ENCODE data around the gene MAGEA2B. TPM values are rescaled to one million over a fixed set of nuclear protein-coding genes. Genes with fewer than 3 reads are reported as not detected.
"Not testable (repeated sequence)": the region's sequence is repeated elsewhere in the genome, so short reads cannot be mapped to it uniquely, and the experiment has no call there.

Gene MAGEA2B
- total RNA-seq, 4 donors from 2014 or later = not detected

DNA sequence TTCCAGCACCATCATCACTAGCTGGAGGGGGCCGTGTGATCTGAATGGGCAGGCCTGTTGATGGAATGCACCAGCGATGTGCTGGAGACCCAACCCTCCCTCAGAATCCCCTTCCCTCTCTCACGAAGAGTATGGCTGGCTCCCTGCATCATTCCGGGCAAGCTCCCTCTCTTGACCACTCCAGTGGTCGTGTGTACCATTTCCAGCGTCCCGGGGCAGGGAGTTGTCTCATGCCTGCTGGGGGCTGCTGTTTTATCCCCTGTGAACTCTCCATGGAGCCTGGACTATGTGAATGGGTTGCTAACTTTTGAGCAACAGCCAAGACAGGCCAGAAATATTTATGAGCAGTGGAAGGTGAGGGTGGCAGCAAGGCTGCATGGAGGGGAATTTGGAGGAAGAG is 11.0 kb downstream of the MAGEA2B start:
- Histone ChIP-seq H3K4me3 (replicated peaks in 1 of 3) (no peak overlapping the region), H3K36me3 (no peaks in the 10 kb centered on the region), H3K27me3 (no peaks in the 10 kb centered on the region), H3K27ac (no peak overlapping the region), H3K9me3 (no peaks in the 10 kb centered on the region), H3K4me1 (no peaks in the 10 kb centered on the region)
- intact Hi-C loops (cut with DNase I) = no loop called here
- no peak for DNase-seq
- TF ChIP-seq CTCF (IDR thresholded peaks at IDR 0.05) (no peak), POLR2A (IDR thresholded peaks at IDR 0.05) (no peak)
- 67 to 73% methylated on average over 3 to 7 of the region's 7 CpGs for WGBS, 2 donors

DNA sequence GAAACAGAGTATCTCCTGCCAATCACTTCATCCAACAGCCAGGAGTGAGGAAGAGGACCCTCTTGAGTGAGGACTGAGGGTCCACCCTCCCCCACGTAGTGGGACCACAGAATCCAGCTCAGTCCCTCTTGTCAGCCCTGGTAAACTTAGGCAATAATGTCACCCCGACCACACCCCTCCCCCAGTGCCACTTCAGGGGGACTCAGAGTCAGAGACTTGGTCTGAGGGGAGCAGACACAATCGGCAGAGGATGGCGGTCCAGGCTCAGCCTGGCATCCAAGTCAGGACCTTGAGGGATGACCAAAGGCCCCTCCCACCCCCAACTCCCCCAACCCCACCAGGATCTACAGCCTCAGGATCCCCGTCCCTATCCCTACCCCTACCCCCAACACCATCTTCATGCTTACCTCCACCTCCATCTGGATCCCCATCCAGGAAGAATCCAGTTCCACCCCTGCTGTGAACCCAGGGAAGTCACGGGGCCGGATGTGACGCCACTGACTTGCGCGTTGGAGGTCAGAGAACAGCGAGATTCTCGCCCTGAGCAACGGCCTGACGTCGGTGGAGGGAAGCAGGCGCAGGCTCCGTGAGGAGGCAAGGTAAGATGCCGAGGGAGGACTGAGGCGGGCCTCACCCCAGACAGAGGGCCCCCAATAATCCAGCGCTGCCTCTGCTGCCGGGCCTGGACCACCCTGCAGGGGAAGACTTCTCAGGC is 19.0 kb downstream of the MAGEA2B start, which contains the start of the genes CSAG1 and MAGEA12:
Gene CSAG1, minus strand, starts transcription at position 461 of the 715 bp plus-strand sequence. CDS start 1,261 bp downstream, outside the sequence.
Gene MAGEA12, plus strand, starts transcription at position 497 of the 715 bp plus-strand sequence. CDS start 2,405 bp downstream, outside the sequence.
- Histone ChIP-seq H3K27ac (no peak within 1 kb of the TSS), H3K4me3 (replicated peaks in 1 of 3) (no peak within 1 kb of the TSS), H3K4me1 (no peaks in the 10 kb centered on the region), H3K27me3 (no peaks in the 10 kb centered on the region), H3K36me3 (no peaks in the 10 kb centered on the region), H3K9me3 (no peaks in the 10 kb centered on the region)
- intact Hi-C loops (cut with DNase I) = no loop called here
- TF ChIP-seq CTCF (IDR thresholded peaks at IDR 0.05) (no peak), POLR2A (IDR thresholded peaks at IDR 0.05) (no peak)
- whole genome bisulfite sequencing, 2 donors = 89 to 98% methylated on average over 8 of the region's 21 CpGs
- DNase-seq = no peak

GRCh38 chrX:152734143-152734858 is 19.9 kb downstream of the MAGEA2B start:
- DNase-seq; intact Hi-C loops (cut with DNase I); H3K36me3 ChIP-seq; H3K27me3 ChIP-seq; H3K27ac ChIP-seq; H3K9me3 ChIP-seq; H3K4me1 ChIP-seq; H3K4me3 ChIP-seq (replicated peaks in 1 of 3): not testable (repeated sequence)
- 98 to 100% methylated on average over 2 to 8 of the region's 22 CpGs for WGBS, 2 donors

DNA sequence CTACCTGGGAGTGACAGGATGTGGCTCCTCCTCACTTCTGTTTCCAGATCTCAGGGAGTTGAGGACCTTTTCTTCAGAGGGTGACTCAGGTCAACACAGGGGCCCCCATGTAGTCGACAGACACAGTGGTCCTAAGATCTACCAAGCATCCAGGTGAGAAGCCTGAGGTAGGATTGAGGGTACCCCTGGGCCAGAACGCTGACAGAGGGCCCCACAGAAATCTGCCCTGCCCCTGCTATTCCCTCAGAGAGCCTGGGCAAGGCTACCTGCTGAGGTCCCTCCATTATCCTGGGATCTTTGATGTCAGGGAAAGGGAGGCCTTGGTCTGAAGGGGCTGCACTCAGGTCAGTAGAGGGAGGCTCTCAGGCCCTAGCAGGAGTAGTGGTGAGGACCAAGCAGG is 20.7 kb downstream of the MAGEA2B start:
- no CpG with 5 or more reads among the region's 2 CpGs for WGBS, 2 donors
- intact Hi-C loops (cut with DNase I) = no loop called here
- no peak for TF ChIP-seq POLR2A (IDR thresholded peaks at IDR 0.05)
- no peak for TF ChIP-seq CTCF (IDR thresholded peaks at IDR 0.05)

DNA sequence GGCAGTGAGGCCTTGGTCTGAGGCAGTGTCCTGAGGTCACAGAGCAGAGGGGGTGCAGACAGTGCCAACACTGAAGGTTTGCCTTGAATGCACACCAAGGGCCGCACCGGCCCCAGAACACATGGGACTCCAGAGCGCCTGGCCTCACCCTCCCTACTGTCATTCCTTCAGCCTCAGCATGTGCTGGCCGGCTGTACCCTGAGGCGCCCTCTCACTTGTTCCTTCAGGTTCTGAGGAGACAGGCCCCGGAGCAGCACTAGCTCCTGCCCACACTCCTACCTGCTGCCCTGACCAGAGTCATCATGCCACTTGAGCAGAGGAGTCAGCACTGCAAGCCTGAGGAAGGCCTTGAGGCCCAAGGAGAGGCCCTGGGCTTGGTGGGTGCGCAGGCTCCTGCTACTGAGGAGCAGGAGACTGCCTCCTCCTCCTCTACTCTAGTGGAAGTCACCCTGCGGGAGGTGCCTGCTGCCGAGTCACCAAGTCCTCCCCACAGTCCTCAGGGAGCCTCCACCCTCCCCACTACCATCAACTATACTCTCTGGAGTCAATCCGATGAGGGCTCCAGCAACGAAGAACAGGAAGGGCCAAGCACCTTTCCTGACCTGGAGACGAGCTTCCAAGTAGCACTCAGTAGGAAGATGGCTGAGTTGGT is 21.6 kb downstream of the MAGEA2B start:
- Histone ChIP-seq H3K27ac (no peak overlapping the region), H3K27me3 (no peaks in the 10 kb centered on the region), H3K4me1 (no peaks in the 10 kb centered on the region), H3K36me3 (no peaks in the 10 kb centered on the region), H3K4me3 (replicated peaks in 1 of 3) (no peak overlapping the region), H3K9me3 (no peaks in the 10 kb centered on the region)
- WGBS, 2 donors = 100% methylated on average over 2 of the region's 12 CpGs; no CpG with 5 or more reads in 1 of the 2 donors
- intact Hi-C loops (cut with DNase I) = no loop called here
- no peak for DNase-seq
- TF ChIP-seq POLR2A (IDR thresholded peaks at IDR 0.05) (no peak), CTCF (IDR thresholded peaks at IDR 0.05) (no peak)

More for the DNA sequence above, 20.7 kb downstream of the MAGEA2B start:
- Histone ChIP-seq H3K27ac (no peak overlapping the region), H3K36me3 (no peaks in the 10 kb centered on the region), H3K4me1 (no peaks in the 10 kb centered on the region), H3K27me3 (no peaks in the 10 kb centered on the region), H3K4me3 (replicated peaks in 1 of 3) (no peak overlapping the region), H3K9me3 (no peaks in the 10 kb centered on the region)
- DNase-seq = no peak

GRCh38 chrX:152736528-152736927 is 22.1 kb downstream of the MAGEA2B start:
- H3K27me3 ChIP-seq; intact Hi-C loops (cut with DNase I); H3K36me3 ChIP-seq; DNase-seq; H3K9me3 ChIP-seq; H3K4me1 ChIP-seq; H3K27ac ChIP-seq; H3K4me3 ChIP-seq (replicated peaks in 1 of 3): not testable (repeated sequence)
- 88 to 93% methylated on average over 6 to 10 of the region's 12 CpGs for WGBS, 2 donors

Data from thyroid gland (tissue), 4 donors.